NCI-H82 (cell line): ENCODE results near the gene ZBP1.
"Not testable (repeated sequence)": the region's sequence is repeated elsewhere in the genome, so short reads cannot be mapped to it uniquely, and the experiment has no call there.

Source experiments
- DNase-seq: peaks from one replicate; lab custom pipeline; 2025; lab: John Stamatoyannopoulos, UW

The ZBP1 gene

GRCh38 chr20:57638895-57639236 lies 18.6 kb upstream of the ZBP1 start:
- no peak for DNase-seq

GRCh38 chr20:57638173-57638894 lies 18.1 kb upstream of the ZBP1 start:
- DNase-seq = no peak

- DNase-seq = no peak
Measured at GRCh38 chr20:57633945-57634491, 13.8 kb upstream of the ZBP1 start.

GRCh38 chr20:57632286-57632685 lies 12.1 kb upstream of the ZBP1 start:
- DNase-seq = peak; percentile 17

DNA sequence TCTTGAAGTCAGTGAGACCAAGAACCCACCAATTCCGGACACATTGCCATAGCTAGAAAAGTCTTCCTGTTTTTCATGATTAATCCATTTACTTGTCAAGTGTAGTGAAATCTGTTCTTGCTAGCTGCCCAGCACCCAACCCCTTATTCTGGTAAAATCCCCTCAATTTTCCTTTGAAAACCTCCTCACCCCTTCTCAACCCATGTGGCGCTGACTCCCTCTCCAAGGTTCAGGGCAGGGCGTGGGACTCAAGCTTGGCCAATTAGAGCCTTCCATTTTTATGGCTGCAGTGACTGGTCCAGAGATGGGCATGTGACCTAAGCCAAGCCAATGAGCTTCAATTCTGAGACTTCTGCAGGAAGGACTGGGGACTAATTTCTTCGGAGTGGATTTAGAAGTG lies 9.8 kb upstream of the ZBP1 start:
- no peak for DNase-seq

DNA sequence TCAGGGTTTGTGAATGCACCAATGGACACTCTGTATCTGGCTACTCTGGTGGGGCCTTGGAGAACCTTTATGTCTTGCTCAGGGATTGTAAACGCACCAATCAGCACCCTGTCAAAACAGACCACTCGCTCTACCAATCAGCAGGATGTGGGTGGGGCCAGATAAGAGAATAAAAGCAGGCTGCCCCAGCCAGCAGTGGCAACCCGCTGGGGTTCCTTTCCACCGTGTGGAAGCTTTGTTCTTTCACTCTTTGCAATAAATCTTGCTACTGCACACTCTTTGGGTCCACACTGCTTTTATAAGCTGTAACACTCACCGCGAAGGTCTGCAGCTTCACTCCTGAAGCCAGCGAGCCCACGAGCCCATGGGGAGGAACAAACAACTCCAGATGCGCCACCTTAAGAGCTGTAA lies 9.3 kb upstream of the ZBP1 start:
- DNase-seq = not testable (repeated sequence)

DNA sequence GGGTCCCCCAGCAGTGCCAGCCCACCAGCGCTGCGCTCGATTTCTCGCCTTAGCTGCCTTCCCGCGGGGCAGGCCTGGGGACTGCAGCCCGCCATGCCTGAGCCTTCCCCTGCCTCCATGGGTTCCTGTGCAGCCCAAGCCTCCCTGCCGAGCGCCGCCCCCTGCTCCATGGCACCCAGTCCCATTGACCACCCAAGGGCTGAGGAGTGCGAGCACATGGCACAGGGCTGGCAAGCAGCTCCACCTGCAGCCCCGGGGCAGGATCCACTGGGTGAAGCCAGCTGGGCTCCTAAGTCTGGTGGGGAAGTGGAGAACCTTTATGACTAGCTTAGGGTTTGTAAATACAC lies 8.7 kb upstream of the ZBP1 start:
- DNase-seq = not testable (repeated sequence)

DNA sequence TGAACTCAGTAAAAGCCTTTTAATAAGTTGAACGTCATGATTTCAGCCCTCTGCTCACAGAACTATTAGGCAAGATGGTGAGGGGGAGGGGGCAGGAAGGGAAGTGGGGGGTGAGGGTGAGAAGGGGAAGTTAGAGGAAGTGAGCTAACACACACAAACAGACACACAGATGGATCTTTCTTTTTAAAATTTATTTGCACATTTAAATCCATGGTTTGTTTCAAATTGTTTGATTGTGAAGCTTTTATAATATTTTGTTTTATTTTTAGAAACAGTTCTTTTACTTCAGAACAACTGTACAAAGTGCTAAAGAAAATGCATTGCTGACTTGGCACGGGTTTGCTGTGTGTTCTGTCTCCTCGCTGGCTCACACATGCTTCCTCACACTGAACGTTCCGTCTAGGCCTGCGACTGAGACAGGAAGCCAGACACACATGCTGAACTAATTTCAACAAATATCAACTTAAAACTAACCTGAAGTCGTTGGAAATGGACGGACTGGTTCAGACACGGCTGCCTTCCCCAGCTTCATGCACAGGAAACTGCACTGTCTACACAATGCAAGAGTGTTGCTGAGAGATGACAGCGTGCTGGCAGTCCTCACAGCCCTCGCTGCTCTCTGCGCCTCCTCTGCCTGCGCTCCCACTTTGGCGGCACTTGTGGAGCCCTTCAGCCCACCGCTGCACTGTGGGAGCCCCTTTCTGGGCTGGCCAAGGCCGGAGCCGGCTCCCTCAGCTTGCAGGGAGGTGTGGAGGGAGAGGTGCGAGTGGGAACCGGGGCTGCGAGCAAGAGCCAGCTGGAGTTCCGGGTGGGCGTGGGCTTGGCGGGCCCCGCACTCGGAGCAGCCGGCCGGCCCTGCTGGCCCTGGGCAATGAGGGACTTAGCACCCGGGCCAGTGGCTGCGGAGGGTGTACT lies 8.1 kb upstream of the ZBP1 start:
- DNase-seq = no peak

- no peak for DNase-seq
Measured at GRCh38 chr20:57627339-57627738, 7.1 kb upstream of the ZBP1 start.

GRCh38 chr20:57625978-57626377 lies 5.8 kb upstream of the ZBP1 start:
- DNase-seq = no peak

- DNase-seq = no peak
Measured at GRCh38 chr20:57625181-57625958, 5.1 kb upstream of the ZBP1 start.

- no peak for DNase-seq
Measured at GRCh38 chr20:57624124-57624523, 3.9 kb upstream of the ZBP1 start.

- DNase-seq = peak; percentile 72
Measured at GRCh38 chr20:57622579-57623381, 2.6 kb upstream of the ZBP1 start.

DNA sequence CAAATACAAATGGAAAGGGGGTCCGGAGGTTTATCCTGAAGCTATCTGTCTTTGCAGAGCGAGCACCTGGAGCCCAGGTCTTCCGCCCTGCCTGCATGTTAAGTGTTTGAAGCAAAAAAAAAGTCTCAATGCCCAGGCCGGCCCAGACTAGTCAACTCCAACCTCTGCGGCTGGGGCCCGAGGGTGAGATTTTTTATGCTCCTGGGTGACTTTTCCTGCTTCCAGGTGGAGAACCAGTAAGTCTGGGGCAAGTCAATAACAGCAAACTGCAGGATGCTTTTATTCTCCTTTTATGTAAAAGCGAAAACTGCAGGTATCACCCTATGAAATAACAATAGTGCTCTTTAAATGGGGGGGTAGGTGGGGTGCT lies 2.0 kb upstream of the ZBP1 start:
- DNase-seq = no peak

GRCh38 chr20:57621421-57622200 lies 1.4 kb upstream of the ZBP1 start:
- no peak for DNase-seq

DNA sequence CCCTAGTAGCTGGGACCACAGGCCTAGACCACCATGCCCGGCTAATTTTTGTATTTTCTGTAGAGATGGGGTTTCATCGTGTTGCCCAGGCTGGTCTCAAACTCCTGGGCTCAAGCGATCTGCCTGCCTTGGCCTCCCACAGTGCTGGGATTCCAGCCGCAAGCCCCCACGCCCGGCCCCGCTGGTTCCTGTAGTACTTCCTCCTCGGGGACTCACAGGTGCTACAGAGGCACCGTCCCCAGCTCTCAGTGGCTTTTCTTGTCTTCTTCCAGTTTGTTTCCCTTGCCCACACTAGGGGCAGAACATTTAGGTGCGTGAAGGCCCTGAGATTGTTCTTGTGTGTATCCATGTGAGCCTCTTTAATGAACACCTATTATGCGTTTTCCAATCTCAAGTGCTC lies 773 bp upstream of the ZBP1 start:
- DNase-seq = no peak

GRCh38 chr20:57619051-57619831 lies 985 bp downstream of the ZBP1 start:
- DNase-seq = no peak

DNA sequence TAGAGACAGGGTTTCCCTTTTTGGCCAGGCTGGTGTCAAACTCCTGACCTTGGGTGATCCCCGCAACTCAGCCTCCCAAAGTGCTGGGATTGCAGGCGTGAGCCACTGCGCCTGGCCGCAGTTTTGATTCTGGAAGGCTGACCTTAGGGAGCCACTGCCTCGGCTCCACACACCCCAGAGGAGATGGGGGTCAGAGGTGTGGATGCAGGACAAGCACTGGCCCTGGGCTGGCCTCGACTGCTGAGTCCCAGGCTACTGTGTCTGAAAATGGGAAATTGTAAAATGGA lies 1.5 kb downstream of the ZBP1 start:
- no peak for DNase-seq

DNA sequence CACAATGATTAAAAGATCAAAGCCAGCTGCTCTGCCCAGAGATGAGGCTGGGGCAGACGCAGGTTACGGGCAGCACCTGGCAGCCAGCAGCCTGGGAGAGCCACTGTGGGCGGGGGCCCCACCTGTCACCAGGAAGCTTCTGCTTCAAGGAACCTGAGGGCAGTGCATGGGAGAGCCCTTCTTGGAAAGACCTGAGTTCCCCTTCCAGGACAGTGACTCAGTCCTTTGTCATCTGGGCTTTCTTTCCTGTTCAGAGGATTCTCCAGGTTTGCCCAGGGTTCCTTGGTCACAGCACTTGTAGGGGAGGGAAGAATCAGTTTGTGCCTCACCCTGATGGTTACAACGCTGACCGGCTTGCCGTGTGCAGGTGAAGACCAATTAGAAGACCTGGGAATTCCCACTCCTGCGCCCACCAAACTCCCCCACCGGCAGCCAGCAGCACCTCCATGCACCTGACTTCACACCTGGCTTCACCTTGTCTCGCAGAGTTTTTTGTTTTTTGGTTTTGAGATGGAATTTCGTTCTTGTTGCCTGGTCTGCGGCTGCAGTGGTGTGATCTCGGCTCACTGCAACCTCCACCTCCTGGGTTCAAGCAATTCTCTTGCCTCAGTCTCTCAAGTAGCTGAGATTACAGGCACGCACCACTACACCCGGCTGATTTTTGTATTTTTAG lies 2.0 kb downstream of the ZBP1 start:
- peak; percentile 24 for DNase-seq
